BLaER1 treated with 17β-estradiol and CSF1 and Interleukin-3, amounts not matched to agents 10 nM and 100 nM (cell line): ENCODE measurements around the gene NHP2.

Experiments
- H3K27ac ChIP-seq, 11 experiments: shearing (Covaris generic); formaldehyde crosslinking; 2 replicates each; pipeline ENCODE4 v1.8.1; 2022
- H3K27me3 ChIP-seq, 11 experiments: shearing (Covaris generic); formaldehyde crosslinking; 2 replicates each; pipeline ENCODE4 v1.8.1; 2022
- H3K36me3 ChIP-seq, 11 experiments: shearing (Covaris generic); formaldehyde crosslinking; 2 replicates each; pipeline ENCODE4 v1.8.1; 2022
- H3K4me1 ChIP-seq, 10 experiments: shearing (Covaris generic); formaldehyde crosslinking; 2 replicates each; pipeline ENCODE4 v1.8.1; 2022
- H3K4me2 ChIP-seq, 11 experiments: shearing (Covaris generic); formaldehyde crosslinking; 2 replicates each; pipeline ENCODE4 v1.8.1; 2022
- H3K4me3 ChIP-seq, 10 experiments: shearing (Covaris generic); formaldehyde crosslinking; 2 replicates each; pipeline ENCODE4 v1.8.1; 2022
- H3K9ac ChIP-seq, 11 experiments: shearing (Covaris generic); formaldehyde crosslinking; 2 replicates each; pipeline ENCODE4 v1.8.1; 2022
- H3K9me3 ChIP-seq, 11 experiments: shearing (Covaris generic); formaldehyde crosslinking; replicated peaks in 1 of 11; 2 replicates each; pipeline ENCODE4 v1.8.1; 2022
- H4K20me1 ChIP-seq, 11 experiments: shearing (Covaris generic); formaldehyde crosslinking; 2 replicates each; pipeline ENCODE4 v1.8.1; 2022
- Cebpa-rat ChIP-seq, 11 experiments: shearing (Covaris generic); IDR thresholded peaks; 2 replicates each; pipeline ENCODE4 v1.8.1; 2022

NHP2 gene

DNA sequence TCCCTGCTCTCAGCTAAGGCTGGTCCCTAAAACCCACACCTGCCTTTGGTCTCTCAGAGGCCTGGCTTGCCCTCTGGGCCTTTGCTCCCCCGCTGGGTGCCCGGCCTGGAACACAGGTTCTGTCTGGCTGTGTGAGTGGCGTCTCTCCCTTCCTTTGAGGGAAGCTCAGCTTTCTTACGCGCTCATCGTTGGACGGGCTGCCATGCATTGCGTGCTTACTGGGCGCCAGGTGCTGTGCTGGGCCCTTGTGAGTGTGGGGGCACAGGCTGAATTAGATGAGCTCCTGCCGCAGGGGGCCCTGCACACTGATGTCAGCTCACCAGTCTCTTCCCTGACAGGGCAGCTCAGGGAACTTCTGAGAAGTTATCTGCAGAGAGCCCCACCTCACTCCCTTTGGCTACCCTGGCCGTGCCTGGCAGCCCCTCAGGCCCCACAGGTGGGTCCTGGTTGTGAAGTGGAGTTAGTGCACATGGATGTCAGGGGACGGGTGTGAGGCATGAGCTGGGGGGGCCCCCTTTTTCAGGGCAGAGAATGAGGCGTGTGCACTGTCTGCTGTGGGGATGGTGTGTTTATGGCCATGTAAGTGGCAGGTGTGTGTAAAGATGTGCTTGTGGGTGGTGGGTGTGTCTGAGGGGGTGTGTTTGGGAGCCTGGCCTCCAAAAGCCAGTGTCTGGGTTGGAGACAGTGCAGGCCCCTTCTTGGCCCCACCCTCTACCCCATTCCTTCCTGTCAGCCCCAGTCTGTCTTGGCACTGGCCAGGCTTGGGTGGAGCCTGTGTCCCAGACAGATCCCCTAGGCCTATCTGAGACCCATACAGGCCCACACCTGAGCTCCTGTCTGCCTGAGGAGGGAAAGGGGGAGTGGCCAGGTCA is 30.4 kb downstream of the NHP2 start:
- H3K4me1 ChIP-seq: peaks cover 47 to 89% (median 87%) of the 10 kb centered on the region in 10 experiments
- H3K9me3 ChIP-seq: no peaks in the 10 kb centered on the region
- peak overlapping the region; percentile 13 to 100 (median 99); a peak in 21 of 22 replicates for H3K4me2 ChIP-seq
- H4K20me1 ChIP-seq: peaks cover 0 to 55% (median 12%) of the 10 kb centered on the region in 11 experiments; a peak in 10 of 22 replicates
- peak overlapping the region in 4 of 11 experiments; percentile 80 to 94 (median 86); a peak in 6 of 22 replicates for H3K27ac ChIP-seq
- peak overlapping the region in 2 of 10 experiments; percentile 50 to 51; a peak in 2 of 20 replicates for H3K4me3 ChIP-seq
- peaks cover 0 to 43% (median 0%) of the 10 kb centered on the region in 11 experiments; a peak in 5 of 22 replicates for H3K27me3 ChIP-seq
- H3K36me3 ChIP-seq: 0 out of 22 replicates have a peak, but pooled peaks cover 0 to 6% (median 0%) of the 10 kb centered on the region in 11 experiments
- H3K9ac ChIP-seq: peak overlapping the region in 6 of 11 experiments; percentile 24 to 86 (median 78); a peak in 10 of 22 replicates
- TF ChIP-seq Cebpa-rat (IDR thresholded peaks at IDR 0.05): no peak

GRCh38 chr5:178122346-178122745 is 31.3 kb downstream of the NHP2 start:
- H3K27ac ChIP-seq: peak overlapping the region in 7 of 11 experiments; percentile 71 to 94 (median 80); a peak in 13 of 22 replicates
- peak overlapping the region; percentile 81 to 100 (median 99); a peak in 21 of 22 replicates for H3K4me2 ChIP-seq

GRCh38 chr5:178121391-178122276 is 32.1 kb downstream of the NHP2 start:
- Histone ChIP-seq H3K27me3 (peaks cover 0 to 57% (median 0%) of the 10 kb centered on the region in 11 experiments; a peak in 5 of 22 replicates), H3K9me3 (no peaks in the 10 kb centered on the region), H4K20me1 (peaks cover 0 to 72% (median 12%) of the 10 kb centered on the region in 11 experiments; a peak in 10 of 22 replicates), H3K36me3 (0 out of 22 replicates have a peak, but pooled peaks cover 0 to 6% (median 0%) of the 10 kb centered on the region in 11 experiments), H3K27ac (peak overlapping the region in 8 of 11 experiments; percentile 39 to 94 (median 79); a peak in 16 of 22 replicates), H3K4me2 (peak overlapping the region; percentile 81 to 100 (median 99)), H3K4me3 (peak overlapping the region; percentile 20 to 61 (median 44); a peak in 17 of 20 replicates), H3K4me1 (peaks cover 63 to 97% (median 94%) of the 10 kb centered on the region in 10 experiments), H3K9ac (peak overlapping the region in 9 of 11 experiments; percentile 34 to 86 (median 65); a peak in 17 of 22 replicates)
- TF ChIP-seq Cebpa-rat (IDR thresholded peaks at IDR 0.05): no peak

More at GRCh38 chr5:178122346-178122745, 31.3 kb downstream of the NHP2 start:
- H3K9me3 ChIP-seq: no peaks in the 10 kb centered on the region
- peaks cover 0 to 50% (median 0%) of the 10 kb centered on the region in 11 experiments; a peak in 5 of 22 replicates for H3K27me3 ChIP-seq
- no peak for TF ChIP-seq Cebpa-rat (IDR thresholded peaks at IDR 0.05)
- H3K4me3 ChIP-seq: peak overlapping the region in 8 of 10 experiments; percentile 30 to 61 (median 47); a peak in 11 of 20 replicates
- H3K36me3 ChIP-seq: 0 out of 22 replicates have a peak, but pooled peaks cover 0 to 6% (median 0%) of the 10 kb centered on the region in 11 experiments
- H3K9ac ChIP-seq: peak overlapping the region in 8 of 11 experiments; percentile 48 to 86 (median 70); a peak in 14 of 22 replicates
- peaks cover 56 to 97% (median 94%) of the 10 kb centered on the region in 10 experiments for H3K4me1 ChIP-seq
- peaks cover 0 to 65% (median 12%) of the 10 kb centered on the region in 11 experiments; a peak in 10 of 22 replicates for H4K20me1 ChIP-seq

DNA sequence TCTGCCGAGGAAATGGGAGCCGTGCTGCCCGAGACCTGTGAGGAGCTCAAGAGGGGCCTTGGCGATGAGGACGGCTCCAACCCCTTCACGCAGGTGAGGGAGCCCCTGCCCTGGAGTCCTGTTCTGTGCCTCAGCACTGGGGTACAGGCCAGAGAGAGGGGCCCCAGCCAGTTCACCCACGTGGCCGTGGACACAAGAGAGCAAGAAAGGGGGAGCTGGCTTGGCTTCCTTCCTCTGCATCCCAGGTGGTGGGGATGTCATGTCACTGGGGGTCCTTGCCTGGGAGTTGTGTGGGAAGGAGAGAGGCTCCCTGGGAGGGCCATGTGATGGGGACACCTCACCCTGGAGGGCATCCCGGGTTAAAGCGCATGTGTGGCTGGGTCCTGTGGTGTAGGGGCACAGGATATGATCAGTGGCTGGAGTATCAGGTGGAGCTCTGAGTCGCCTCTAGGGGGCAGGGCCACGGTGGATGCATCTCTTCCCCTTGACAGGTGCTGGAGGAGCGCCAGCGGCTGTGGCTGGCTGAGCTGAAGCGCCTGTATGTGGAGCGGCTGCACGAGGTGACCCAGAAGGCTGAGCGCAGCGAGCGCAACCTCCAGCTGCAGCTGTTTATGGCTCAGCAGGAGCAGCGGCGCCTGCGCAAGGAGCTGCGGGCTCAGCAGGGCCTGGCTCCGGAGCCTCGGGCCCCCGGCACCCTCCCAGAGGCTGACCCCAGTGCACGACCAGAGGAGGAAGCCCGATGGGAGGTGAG is 32.9 kb downstream of the NHP2 start:
- no peaks in the 10 kb centered on the region for H3K9me3 ChIP-seq
- peaks cover 0 to 66% (median 0%) of the 10 kb centered on the region in 11 experiments; a peak in 5 of 22 replicates for H3K27me3 ChIP-seq
- peaks cover 0 to 78% (median 12%) of the 10 kb centered on the region in 11 experiments; a peak in 10 of 22 replicates for H4K20me1 ChIP-seq
- H3K4me1 ChIP-seq: peaks cover 71 to 98% (median 97%) of the 10 kb centered on the region in 10 experiments
- H3K4me2 ChIP-seq: peak overlapping the region; percentile 81 to 100 (median 99)
- peak overlapping the region in 8 of 11 experiments; percentile 39 to 94 (median 79); a peak in 16 of 22 replicates for H3K27ac ChIP-seq
- 0 out of 22 replicates have a peak, but pooled peaks cover 0 to 6% (median 0%) of the 10 kb centered on the region in 11 experiments for H3K36me3 ChIP-seq
- peak overlapping the region in 8 of 11 experiments; percentile 48 to 86 (median 72); a peak in 16 of 22 replicates for H3K9ac ChIP-seq
- H3K4me3 ChIP-seq: peak overlapping the region; percentile 15 to 61 (median 40); a peak in 16 of 20 replicates
- no peak for TF ChIP-seq Cebpa-rat (IDR thresholded peaks at IDR 0.05)

GRCh38 chr5:178119915-178120606 is 33.6 kb downstream of the NHP2 start:
- H3K27ac ChIP-seq: peak overlapping the region in 8 of 11 experiments; percentile 20 to 94 (median 79); a peak in 15 of 22 replicates
- H3K27me3 ChIP-seq: peaks cover 0 to 73% (median 0%) of the 10 kb centered on the region in 11 experiments; a peak in 5 of 22 replicates
- peak overlapping the region in 7 of 11 experiments; percentile 26 to 86 (median 80); a peak in 12 of 22 replicates for H3K9ac ChIP-seq
- H3K4me2 ChIP-seq: peak overlapping the region; percentile 81 to 100 (median 99)
- H3K36me3 ChIP-seq: 0 out of 22 replicates have a peak, but pooled peaks cover 0 to 6% (median 0%) of the 10 kb centered on the region in 11 experiments
- peaks cover 79 to 100% (median 100%) of the 10 kb centered on the region in 10 experiments for H3K4me1 ChIP-seq
- H3K4me3 ChIP-seq: peak overlapping the region in 3 of 10 experiments; percentile 25 to 61 (median 45); a peak in 3 of 20 replicates
- H3K9me3 ChIP-seq: no peaks in the 10 kb centered on the region
- TF ChIP-seq Cebpa-rat (IDR thresholded peaks at IDR 0.05): no peak
- H4K20me1 ChIP-seq: peaks cover 0 to 86% (median 16%) of the 10 kb centered on the region in 11 experiments; a peak in 10 of 22 replicates

- no peaks in the 10 kb centered on the region for H3K9me3 ChIP-seq
- H3K4me1 ChIP-seq: peaks cover 86 to 96% (median 95%) of the 10 kb centered on the region in 10 experiments
- H3K9ac ChIP-seq: peak overlapping the region in 9 of 11 experiments; percentile 10 to 86 (median 66); a peak in 16 of 22 replicates
- TF ChIP-seq Cebpa-rat (IDR thresholded peaks at IDR 0.05): no peak
- peak overlapping the region in 8 of 10 experiments; percentile 19 to 51 (median 40); a peak in 12 of 20 replicates for H3K4me3 ChIP-seq
- H3K27me3 ChIP-seq: peaks cover 0 to 90% (median 0%) of the 10 kb centered on the region in 11 experiments; a peak in 6 of 22 replicates
- H3K4me2 ChIP-seq: peak overlapping the region; percentile 77 to 100 (median 99)
- peaks cover 0 to 88% (median 15%) of the 10 kb centered on the region in 11 experiments; a peak in 10 of 22 replicates for H4K20me1 ChIP-seq
- 0 out of 22 replicates have a peak, but pooled peaks cover 0 to 6% (median 0%) of the 10 kb centered on the region in 11 experiments for H3K36me3 ChIP-seq
- H3K27ac ChIP-seq: peak overlapping the region in 8 of 11 experiments; percentile 51 to 94 (median 79); a peak in 17 of 22 replicates
Observed at GRCh38 chr5:178117923-178118701, 35.6 kb downstream of the NHP2 start.
